ENCODE measurements around the gene PHACTR1.

DNA sequence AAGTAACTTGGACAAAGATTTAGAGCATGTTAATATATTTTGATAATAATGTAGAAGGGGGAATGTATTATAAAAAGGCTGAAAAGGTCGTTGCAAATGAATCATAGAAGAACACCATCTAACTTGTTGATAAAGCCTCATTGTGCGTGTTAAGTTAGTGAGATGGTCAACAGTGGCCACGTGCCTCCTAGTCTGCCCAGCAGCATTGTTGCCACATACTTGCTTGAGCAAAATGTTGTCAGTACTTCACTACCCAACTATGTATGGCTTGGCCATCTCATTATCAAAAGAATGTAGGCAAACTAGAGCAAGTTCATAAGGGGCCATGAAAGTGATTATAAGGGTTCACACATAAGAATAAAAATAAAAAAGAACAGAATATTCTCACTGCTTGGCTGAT lies 84.6 kb downstream of the PHACTR1 start:
- TF ChIP-seq, protein P1, sequence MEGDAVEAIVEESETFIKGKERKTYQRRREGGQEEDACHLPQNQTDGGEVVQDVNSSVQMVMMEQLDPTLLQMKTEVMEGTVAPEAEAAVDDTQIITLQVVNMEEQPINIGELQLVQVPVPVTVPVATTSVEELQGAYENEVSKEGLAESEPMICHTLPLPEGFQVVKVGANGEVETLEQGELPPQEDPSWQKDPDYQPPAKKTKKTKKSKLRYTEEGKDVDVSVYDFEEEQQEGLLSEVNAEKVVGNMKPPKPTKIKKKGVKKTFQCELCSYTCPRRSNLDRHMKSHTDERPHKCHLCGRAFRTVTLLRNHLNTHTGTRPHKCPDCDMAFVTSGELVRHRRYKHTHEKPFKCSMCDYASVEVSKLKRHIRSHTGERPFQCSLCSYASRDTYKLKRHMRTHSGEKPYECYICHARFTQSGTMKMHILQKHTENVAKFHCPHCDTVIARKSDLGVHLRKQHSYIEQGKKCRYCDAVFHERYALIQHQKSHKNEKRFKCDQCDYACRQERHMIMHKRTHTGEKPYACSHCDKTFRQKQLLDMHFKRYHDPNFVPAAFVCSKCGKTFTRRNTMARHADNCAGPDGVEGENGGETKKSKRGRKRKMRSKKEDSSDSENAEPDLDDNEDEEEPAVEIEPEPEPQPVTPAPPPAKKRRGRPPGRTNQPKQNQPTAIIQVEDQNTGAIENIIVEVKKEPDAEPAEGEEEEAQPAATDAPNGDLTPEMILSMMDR (conservative IDR thresholded peaks at IDR 0.05; ENCODE audit: low read depth, low read length) = no peak
- no peak for TF ChIP-seq EZH2 (IDR thresholded peaks at IDR 0.05; ENCODE audit: borderline replicate concordance, low read depth, low read length, poor library complexity, severe bottlenecking)
